ENCODE data around the gene ANKRD44. TPM values are rescaled to one million over a fixed set of nuclear protein-coding genes. Genes with fewer than 3 reads are reported as not detected.

The ANKRD44 gene
- total RNA-seq, 6 experiments from 2014 or later: 3.8 to 5.7 (median 4.7) TPM

- H3K9me3 Mint-ChIP-seq: peaks cover 3% of the 10 kb centered on the region; the same call in 1 of the 2 replicates
- H3K4me1 Mint-ChIP-seq (ENCODE audit: low read depth): peaks cover 27% of the 10 kb centered on the region
- H3K27ac Mint-ChIP-seq: peak overlapping the region; percentile 66
- peaks cover 1% of the 10 kb centered on the region; the same call in 1 of the 2 replicates for H3K27me3 Mint-ChIP-seq (ENCODE audit: insufficient read depth)
- peak overlapping the region; percentile 57 for H3K4me3 Mint-ChIP-seq
- peaks cover 3% of the 10 kb centered on the region; the same call in 1 of the 2 replicates for H3K36me3 Mint-ChIP-seq (ENCODE audit: low read depth)
- no peak for TF ChIP-seq CTCF (IDR thresholded peaks at IDR 0.05)
- peak; percentile 92 for DNase-seq
Observed at GRCh38 chr2:197286805-197287595, 23.6 kb downstream of the ANKRD44 start.

GRCh38 chr2:197285361-197285760 is 25.2 kb downstream of the ANKRD44 start:
- no peaks in the 10 kb centered on the region for H3K9me3 Mint-ChIP-seq
- no peak overlapping the region for H3K27ac Mint-ChIP-seq
- peaks cover 1% of the 10 kb centered on the region; the same call in 1 of the 2 replicates for H3K27me3 Mint-ChIP-seq (ENCODE audit: insufficient read depth)
- no peak overlapping the region for H3K4me3 Mint-ChIP-seq
- TF ChIP-seq CTCF (IDR thresholded peaks at IDR 0.05): no peak
- H3K4me1 Mint-ChIP-seq (ENCODE audit: low read depth): peaks cover 31% of the 10 kb centered on the region
- no peak for DNase-seq
- no peaks in the 10 kb centered on the region for H3K36me3 Mint-ChIP-seq (ENCODE audit: low read depth)

DNA sequence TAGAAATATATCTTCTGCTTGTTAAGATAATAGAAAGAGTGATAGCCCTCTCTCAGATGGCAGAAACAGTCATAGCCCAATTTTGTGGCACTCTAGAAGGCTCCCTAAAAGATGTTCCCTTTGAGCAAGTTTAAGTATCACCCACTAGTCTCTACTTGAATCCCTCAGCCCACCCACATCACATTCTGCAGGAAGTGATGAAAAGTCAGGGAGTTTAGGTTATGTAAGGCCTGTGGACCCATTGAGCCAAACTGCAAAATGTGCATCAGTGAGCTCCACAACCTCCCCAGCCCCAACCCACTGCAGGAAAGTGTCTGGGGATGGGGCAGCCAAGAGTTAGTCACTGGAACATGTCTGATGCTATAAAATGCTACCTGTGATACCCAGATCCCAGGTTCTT is 25.6 kb downstream of the ANKRD44 start:
- TF ChIP-seq CTCF (IDR thresholded peaks at IDR 0.05): no peak
- Mint-ChIP-seq H3K9me3 (no peaks in the 10 kb centered on the region), H3K27me3 (ENCODE audit: insufficient read depth) (peaks cover 1% of the 10 kb centered on the region; the same call in 1 of the 2 replicates), H3K4me1 (ENCODE audit: low read depth) (peaks cover 35% of the 10 kb centered on the region), H3K36me3 (ENCODE audit: low read depth) (no peaks in the 10 kb centered on the region), H3K4me3 (no peak overlapping the region), H3K27ac (no peak overlapping the region)
- no peak for DNase-seq

DNA sequence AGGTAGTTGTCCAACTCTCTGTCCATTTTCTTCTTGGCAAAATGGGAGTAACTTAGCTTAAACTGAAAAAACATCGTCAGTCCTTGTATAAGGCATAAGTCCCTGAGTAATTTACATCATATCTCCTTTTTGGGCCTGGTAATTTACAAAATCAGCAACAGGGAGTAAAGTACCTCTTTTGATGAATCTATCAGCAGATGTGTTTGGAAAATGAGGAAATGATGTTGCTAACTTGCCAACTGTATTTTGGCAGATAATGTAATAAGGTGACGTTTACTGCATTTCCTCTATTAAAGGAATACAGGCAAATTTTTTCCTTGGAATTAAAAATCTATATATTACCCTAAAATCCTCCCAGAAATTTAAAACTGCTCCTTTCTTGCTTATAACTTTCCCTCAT is 29.2 kb downstream of the ANKRD44 start:
- peaks cover 6% of the 10 kb centered on the region; the same call in 1 of the 2 replicates for H3K27me3 Mint-ChIP-seq (ENCODE audit: insufficient read depth)
- H3K27ac Mint-ChIP-seq: no peak overlapping the region
- no peak for DNase-seq
- H3K9me3 Mint-ChIP-seq: no peaks in the 10 kb centered on the region
- no peak overlapping the region for H3K4me3 Mint-ChIP-seq
- no peak for TF ChIP-seq CTCF (IDR thresholded peaks at IDR 0.05)
- H3K36me3 Mint-ChIP-seq (ENCODE audit: low read depth): no peaks in the 10 kb centered on the region
- peaks cover 14% of the 10 kb centered on the region for H3K4me1 Mint-ChIP-seq (ENCODE audit: low read depth)

DNA sequence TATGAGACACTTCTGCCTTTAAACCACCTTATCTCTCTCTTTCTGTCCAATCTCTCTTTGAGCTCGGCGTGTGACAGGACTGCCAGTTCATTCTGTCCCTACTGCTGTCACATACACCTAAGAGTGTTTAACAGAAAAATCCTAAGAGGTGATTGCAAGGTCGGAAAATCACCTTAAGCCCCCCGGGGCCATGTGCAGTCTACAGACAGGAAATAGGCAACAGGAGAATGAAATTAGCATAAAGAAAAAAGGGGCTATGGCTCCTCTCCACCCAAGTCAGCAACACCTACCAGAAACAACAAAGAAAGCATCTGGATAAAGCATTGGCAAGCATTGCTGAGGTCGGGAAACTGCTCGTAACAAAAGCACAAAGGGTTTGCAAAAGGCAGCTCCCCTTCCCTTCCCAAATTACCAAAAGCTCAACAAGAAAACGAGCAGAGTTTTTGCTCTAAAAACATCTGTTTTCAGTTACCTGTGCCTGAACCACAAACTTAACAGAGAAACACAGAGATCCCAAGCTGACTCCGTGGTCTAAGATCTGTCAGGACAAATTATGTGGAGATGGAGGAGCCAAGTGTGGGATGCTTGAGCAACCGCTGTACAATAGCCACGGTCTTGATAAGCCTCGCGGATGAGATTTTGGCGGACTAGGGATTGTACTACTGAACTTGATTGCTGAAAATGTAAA is 30.4 kb downstream of the ANKRD44 start:
- no peak for TF ChIP-seq CTCF (IDR thresholded peaks at IDR 0.05)
- Mint-ChIP-seq H3K27ac (no peak overlapping the region), H3K27me3 (ENCODE audit: insufficient read depth) (peaks cover 4% of the 10 kb centered on the region; the same call in 1 of the 2 replicates), H3K9me3 (no peaks in the 10 kb centered on the region), H3K36me3 (ENCODE audit: low read depth) (no peaks in the 10 kb centered on the region), H3K4me1 (ENCODE audit: low read depth) (peaks cover 14% of the 10 kb centered on the region), H3K4me3 (no peak overlapping the region)
- DNase-seq: no peak

All from HFFc6 (cell line).